Astrocyte of the spinal cord (primary cell): ENCODE data around the gene ERC1.

ENCODE experiments used
- DNase-seq: peaks from one replicate; pipeline ENCODE4 v3.0.0; 2011; ENCODE audit warnings: low read depth, low spot score
- H3K4me3 ChIP-seq: 2 replicates; pipeline ENCODE4 v1.5.1; 2011; ENCODE audit warnings: low read depth, mild to moderate bottlenecking, low read length, moderate library complexity
- in situ Hi-C: cut with HindIII; loops from 2 replicates; pipeline ENCODE4 v1.10.0; 2017; ENCODE audit warnings: low sequenced_read_pairs
- TF ChIP-seq, protein P1 (sequence below): IDR thresholded peaks from 2 replicates; pipeline ENCODE4 v1.5.1; 2012; ENCODE audit warnings: low read depth, mild to moderate bottlenecking, low read length, inconsistent platforms

The ERC1 gene

DNA sequence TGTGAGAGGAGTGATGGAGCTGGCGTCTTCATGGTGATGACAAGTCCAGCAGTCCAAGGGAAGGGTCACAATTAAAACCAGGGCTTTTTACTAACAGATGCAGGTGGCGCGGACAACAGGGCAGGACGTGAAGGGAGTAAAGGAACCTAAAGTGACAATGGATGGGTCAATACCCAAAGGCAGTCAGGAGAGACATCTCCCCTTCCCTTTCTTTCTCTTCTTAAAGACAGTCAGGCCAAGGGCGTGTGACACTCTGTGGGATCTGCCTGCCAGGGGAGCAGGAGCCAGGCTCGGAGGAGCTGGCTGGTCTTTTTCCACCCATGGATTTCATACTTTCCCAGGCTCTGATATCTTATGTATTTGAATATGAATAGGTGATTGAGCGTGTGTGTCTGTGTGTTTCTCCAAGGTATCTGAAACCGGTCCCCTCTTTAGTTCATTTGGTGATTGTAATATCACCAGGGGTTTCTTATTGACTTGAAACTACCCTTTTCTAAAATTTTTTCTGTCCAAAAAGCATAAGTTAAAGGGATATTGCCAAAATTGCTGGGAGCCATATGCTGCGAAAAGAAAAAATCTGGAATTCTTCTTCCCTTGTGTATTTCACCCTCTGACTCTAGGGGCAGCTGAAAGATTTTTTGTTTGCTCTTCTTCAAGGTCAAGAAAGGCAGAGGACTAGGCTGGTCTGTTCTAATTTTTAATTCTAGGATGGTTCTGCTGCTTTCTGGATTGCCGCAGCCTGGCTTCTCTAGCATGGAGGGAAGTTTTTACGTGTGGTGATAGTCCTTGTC, 541.5 kb downstream of the ERC1 start:
- in situ Hi-C loops: no loop called here
- TF ChIP-seq, protein P1, sequence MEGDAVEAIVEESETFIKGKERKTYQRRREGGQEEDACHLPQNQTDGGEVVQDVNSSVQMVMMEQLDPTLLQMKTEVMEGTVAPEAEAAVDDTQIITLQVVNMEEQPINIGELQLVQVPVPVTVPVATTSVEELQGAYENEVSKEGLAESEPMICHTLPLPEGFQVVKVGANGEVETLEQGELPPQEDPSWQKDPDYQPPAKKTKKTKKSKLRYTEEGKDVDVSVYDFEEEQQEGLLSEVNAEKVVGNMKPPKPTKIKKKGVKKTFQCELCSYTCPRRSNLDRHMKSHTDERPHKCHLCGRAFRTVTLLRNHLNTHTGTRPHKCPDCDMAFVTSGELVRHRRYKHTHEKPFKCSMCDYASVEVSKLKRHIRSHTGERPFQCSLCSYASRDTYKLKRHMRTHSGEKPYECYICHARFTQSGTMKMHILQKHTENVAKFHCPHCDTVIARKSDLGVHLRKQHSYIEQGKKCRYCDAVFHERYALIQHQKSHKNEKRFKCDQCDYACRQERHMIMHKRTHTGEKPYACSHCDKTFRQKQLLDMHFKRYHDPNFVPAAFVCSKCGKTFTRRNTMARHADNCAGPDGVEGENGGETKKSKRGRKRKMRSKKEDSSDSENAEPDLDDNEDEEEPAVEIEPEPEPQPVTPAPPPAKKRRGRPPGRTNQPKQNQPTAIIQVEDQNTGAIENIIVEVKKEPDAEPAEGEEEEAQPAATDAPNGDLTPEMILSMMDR: no peak
- DNase-seq: peak; percentile 37
- peak overlapping the region; percentile 58 for H3K4me3 ChIP-seq

- in situ Hi-C loops: no loop called here
- H3K4me3 ChIP-seq: peak overlapping the region; percentile 18
- TF ChIP-seq, protein P1: no peak
- DNase-seq: peak; percentile 51
These were observed 542.2 kb downstream of the ERC1 start for GRCh38 chr12:1533205-1533601.

DNA sequence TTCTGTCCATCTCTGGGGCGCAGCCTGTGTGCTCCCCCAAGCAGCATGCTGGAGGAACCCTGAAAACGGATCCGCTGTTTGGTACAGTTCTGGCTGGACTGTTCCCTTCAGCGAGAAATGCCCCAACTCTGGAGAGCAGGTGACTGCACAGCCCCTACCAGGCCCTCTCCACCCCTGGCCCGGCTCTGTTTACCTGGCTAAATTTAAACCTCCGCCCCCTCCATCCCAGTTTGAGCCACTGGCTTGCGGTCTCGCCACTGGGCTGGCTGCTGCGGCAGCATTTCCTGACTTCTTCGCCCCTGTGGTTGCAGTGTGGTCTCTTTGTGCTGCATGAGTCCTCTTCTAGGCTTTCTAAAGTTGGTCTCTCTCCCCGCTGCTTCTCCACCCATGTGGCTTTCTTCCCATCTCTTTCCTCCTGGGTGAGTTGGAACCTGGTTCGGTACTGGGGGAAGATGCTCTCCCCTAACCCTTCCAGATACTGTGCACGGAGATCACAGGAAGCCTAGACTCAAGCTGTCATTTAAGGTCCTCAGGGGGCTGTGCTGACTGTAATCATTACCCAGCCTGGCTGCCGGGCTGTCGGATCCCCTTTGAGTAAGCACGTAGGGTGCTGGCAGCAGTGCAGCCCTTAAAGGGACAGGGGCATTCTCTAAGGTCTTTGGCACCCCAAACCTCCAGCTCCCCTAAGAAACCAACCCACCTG, 542.7 kb downstream of the ERC1 start:
- in situ Hi-C loops: no loop called here
- TF ChIP-seq, protein P1: no peak
- peak; percentile 80 for DNase-seq
- H3K4me3 ChIP-seq: peak overlapping the region; percentile 18

DNA sequence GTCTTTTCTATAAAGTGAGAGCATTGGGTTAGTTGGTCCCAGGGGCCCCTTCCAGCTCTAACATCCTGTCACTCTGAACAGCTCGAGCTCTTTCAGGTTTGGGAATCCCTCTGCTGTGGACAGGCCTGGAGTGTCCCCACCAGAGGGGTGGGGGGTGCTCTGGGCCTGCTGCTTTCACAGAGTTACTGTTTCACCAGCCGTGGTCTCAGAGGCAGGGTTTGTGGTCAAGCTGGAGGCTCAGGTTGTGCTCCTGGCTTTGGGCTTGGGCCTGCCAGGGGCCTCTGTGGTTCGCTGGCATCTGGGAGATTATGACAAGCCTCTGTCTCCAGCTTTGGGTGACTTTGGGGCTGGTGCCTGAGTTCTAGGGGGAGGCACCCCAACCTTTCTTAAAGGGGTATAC, 543.7 kb downstream of the ERC1 start:
- no peak overlapping the region for H3K4me3 ChIP-seq
- in situ Hi-C loops: no loop called here
- TF ChIP-seq, protein P1: no peak
- DNase-seq: no peak

DNA sequence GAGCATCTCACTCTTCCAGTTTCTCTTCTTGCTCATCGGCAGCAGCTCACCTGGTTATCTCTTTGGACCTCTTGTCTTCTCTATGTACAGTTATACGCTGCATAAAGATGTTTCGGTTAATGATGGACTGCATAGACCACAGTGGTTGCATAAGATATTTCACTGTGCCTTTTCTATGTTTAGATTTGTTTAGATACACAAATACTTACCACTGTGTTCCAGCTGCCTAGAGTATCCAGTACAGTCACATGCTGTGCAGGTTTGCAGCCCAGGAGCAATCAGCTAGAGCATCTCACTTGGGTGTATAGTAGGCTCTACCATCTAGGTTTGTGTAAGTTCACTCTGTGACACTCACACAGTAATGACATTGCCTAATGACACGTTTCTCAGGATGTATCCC, 545.8 kb downstream of the ERC1 start:
- TF ChIP-seq, protein P1: no peak
- DNase-seq: no peak
- no peak overlapping the region for H3K4me3 ChIP-seq
- in situ Hi-C loops: no loop called here

DNA sequence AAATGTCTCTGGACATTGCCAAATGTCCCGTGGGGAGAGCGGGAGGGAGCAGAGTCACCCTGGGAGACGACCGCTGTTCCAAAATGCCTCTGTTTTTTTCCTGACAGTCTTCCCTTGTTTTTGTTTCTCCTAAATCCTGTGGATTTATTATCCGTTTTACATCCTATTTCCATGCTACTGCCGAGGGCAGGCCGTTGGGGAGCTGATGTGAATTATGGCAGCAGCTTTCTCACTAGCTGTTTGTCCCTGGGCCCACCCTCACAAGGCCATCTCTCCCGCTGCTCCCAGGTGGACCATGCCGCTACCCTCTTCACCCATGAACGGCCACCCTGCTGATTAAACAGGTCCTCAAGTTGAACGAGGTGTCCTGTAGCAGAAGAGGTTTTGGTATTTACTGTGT, 548.1 kb downstream of the ERC1 start:
- no peak overlapping the region for H3K4me3 ChIP-seq
- no peak for DNase-seq
- in situ Hi-C loops: no loop called here
- TF ChIP-seq, protein P1: no peak
